ENCODE measurements around the gene SMTN.

SMTN gene

DNA sequence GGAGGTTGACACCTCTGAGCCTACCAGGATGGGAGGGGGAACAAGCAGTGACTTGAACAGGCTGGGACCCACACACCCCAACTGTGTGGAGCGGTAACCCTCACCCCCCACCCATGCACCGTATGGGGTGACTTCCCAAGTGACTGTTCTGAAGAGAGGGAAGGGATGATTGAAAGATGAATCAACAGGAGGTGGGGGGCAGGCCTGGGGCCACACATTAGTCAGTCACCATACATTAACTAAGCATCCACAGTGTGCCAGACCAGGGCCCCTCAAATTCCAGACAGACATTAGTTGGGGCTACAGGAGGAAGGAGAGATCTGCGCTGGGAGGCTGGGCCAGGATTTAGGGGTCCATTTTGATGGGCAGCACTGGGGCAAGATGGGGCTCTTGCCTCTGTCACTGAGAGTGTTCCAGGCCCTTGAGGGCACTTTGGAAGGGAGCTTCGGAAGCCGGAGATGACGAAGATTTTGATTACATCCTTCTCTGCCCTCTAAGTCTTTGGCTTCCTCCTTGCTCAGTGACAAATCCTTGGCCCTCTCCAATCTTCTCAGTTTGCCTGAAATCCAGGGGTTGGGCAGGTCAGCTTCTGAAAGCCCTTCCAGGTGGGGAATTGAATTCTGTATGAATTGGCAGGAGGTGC is 966 bp downstream of the SMTN start:
- Histone ChIP-seq H3K4me3 (replicated peaks; ENCODE audit: insufficient read depth, low read length) (no peak overlapping the region), H3K27me3 (ENCODE audit: insufficient read depth, poor library complexity, severe bottlenecking) (no peaks in the 10 kb centered on the region), H3K27ac (replicated peaks) (no peak overlapping the region)
- DNase-seq (ENCODE audit: low read depth in 1 of 2, low spot score in 1 of 2): no peak
- TF ChIP-seq, protein P1, sequence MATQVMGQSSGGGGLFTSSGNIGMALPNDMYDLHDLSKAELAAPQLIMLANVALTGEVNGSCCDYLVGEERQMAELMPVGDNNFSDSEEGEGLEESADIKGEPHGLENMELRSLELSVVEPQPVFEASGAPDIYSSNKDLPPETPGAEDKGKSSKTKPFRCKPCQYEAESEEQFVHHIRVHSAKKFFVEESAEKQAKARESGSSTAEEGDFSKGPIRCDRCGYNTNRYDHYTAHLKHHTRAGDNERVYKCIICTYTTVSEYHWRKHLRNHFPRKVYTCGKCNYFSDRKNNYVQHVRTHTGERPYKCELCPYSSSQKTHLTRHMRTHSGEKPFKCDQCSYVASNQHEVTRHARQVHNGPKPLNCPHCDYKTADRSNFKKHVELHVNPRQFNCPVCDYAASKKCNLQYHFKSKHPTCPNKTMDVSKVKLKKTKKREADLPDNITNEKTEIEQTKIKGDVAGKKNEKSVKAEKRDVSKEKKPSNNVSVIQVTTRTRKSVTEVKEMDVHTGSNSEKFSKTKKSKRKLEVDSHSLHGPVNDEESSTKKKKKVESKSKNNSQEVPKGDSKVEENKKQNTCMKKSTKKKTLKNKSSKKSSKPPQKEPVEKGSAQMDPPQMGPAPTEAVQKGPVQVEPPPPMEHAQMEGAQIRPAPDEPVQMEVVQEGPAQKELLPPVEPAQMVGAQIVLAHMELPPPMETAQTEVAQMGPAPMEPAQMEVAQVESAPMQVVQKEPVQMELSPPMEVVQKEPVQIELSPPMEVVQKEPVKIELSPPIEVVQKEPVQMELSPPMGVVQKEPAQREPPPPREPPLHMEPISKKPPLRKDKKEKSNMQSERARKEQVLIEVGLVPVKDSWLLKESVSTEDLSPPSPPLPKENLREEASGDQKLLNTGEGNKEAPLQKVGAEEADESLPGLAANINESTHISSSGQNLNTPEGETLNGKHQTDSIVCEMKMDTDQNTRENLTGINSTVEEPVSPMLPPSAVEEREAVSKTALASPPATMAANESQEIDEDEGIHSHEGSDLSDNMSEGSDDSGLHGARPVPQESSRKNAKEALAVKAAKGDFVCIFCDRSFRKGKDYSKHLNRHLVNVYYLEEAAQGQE (IDR thresholded peaks at IDR 0.05; ENCODE audit: insufficient replicate concordance, low read depth): no peak
- TF ChIP-seq POLR2AphosphoS5 (IDR thresholded peaks at IDR 0.05; ENCODE audit: low read depth) (no peak), GABPA (IDR thresholded peaks at IDR 0.05; ENCODE audit: low read depth) (no peak), SPI1 (IDR thresholded peaks at IDR 0.05; ENCODE audit: borderline replicate concordance, low read depth) (no peak)
- TF ChIP-seq, protein P2, sequence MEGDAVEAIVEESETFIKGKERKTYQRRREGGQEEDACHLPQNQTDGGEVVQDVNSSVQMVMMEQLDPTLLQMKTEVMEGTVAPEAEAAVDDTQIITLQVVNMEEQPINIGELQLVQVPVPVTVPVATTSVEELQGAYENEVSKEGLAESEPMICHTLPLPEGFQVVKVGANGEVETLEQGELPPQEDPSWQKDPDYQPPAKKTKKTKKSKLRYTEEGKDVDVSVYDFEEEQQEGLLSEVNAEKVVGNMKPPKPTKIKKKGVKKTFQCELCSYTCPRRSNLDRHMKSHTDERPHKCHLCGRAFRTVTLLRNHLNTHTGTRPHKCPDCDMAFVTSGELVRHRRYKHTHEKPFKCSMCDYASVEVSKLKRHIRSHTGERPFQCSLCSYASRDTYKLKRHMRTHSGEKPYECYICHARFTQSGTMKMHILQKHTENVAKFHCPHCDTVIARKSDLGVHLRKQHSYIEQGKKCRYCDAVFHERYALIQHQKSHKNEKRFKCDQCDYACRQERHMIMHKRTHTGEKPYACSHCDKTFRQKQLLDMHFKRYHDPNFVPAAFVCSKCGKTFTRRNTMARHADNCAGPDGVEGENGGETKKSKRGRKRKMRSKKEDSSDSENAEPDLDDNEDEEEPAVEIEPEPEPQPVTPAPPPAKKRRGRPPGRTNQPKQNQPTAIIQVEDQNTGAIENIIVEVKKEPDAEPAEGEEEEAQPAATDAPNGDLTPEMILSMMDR (IDR thresholded peaks at IDR 0.05; ENCODE audit: insufficient read depth, low read length): no peak

DNA sequence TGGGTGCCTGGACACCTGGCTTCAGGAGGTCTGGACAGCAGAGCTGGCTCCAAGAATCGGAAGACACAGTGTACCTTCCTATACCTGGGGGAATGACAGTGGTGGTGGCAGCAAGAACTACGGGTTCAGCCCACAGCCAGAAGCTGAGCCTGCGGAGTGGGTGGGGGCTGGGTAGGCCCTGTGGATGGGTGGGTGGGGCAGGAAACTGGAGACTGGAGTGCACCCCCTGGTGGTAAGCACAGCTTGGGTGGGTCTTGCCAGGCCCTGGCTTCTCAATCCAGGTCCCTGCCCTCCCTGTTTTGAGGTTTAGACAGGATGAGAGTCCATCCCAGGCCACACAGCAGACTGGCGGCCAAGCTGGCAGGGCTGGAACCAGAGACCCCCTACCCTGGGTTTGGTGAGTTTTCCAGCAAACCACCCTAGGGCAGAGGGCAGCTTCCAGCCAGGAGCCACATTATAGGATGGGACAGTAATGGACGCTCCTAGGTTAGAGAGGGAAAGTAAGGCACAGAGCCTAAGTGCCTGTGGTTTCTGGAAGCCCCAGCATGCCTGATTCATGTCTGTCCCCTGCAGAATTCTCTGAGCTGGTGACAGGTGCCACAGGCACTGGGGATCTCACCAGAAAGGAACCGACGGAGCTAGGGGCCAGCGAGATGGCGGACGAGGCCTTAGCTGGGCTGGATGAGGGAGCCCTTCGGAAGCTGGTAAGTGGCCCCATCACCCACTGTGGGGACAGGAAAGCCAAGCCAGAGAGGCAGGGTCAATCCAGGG is 1.7 kb downstream of the SMTN start:
- no peak for TF ChIP-seq POLR2AphosphoS5 (IDR thresholded peaks at IDR 0.05; ENCODE audit: low read depth)
- TF ChIP-seq, protein P2 (IDR thresholded peaks at IDR 0.05; ENCODE audit: insufficient read depth, low read length): peak; percentile 24
- Histone ChIP-seq H3K27me3 (ENCODE audit: insufficient read depth, poor library complexity, severe bottlenecking) (no peaks in the 10 kb centered on the region), H3K27ac (replicated peaks) (no peak overlapping the region), H3K4me3 (replicated peaks; ENCODE audit: insufficient read depth, low read length) (no peak overlapping the region)
- DNase-seq (ENCODE audit: low read depth in 1 of 2, low spot score in 1 of 2): peak; percentile 28 to 34

DNA sequence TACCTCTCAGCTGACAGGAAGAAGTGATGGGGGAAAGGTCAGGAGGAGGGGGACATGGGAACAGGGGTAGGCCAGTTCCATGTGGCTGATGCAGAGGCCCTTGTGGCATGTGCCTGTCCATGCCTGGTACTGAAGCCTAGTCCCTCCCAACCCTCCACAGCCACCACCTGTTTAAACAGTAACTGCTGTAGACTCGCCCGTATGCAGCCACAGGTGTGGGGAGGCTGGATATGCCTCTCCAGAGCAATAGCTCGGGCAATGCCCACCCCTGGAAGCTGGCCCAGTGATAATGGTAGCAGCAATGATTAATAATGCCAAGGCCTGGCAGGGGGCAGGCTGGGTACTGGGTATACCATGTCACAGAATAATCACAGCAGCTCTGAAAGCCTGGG is 2.3 kb downstream of the SMTN start:
- no peak overlapping the region for H3K27ac ChIP-seq (replicated peaks)
- H3K27me3 ChIP-seq (ENCODE audit: insufficient read depth, poor library complexity, severe bottlenecking): no peaks in the 10 kb centered on the region
- DNase-seq (ENCODE audit: low read depth in 1 of 2, low spot score in 1 of 2): no peak
- TF ChIP-seq, protein P1 (IDR thresholded peaks at IDR 0.05; ENCODE audit: insufficient replicate concordance, low read depth): no peak
- H3K4me3 ChIP-seq (replicated peaks; ENCODE audit: insufficient read depth, low read length): no peak overlapping the region

DNA sequence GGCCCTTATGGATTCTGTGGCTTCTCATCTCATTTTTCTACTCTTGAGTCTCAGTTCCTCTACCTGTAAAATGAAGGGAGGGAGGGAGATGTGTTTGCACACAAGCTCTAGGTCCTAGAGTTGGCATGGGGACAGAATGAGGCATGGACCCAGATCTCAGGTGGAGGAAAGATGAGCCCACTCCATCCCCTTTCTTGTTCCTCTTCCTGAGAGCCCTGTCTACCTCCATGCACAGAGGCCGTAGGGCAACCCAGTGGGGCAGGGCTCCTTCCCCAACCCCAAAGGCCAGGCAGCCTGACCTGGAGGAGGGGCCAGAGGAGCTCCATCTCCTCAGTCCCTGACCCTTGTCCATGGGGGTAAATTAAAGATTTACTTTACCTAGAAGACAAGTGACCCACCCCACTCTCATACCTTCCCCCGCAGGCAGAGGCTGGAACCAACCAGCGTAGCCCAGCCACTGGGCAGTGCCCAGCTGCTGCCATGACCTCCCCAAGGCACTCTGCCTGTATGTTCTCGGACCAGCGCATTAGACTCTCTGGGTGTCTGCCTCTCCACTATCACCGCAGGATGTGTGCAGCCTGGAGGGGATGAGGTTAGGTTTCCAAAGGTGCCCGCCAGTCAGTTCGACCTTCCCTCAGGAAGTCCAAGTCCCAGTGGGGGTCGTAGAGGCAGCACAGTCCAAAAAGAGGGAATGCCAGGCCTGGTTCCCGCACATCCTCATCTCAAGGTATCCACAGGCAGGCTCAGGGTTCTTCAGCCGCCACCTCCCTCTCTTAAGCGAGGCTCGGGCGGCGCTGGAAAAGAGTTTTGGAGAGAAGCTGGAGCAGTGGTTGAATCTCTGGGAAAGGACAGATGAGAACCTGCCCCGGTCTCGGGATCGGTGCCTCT is 3.0 kb downstream of the SMTN start:
- Histone ChIP-seq H3K27me3 (ENCODE audit: insufficient read depth, poor library complexity, severe bottlenecking) (no peaks in the 10 kb centered on the region), H3K4me3 (replicated peaks; ENCODE audit: insufficient read depth, low read length) (peak overlapping the region; percentile 63), H3K27ac (replicated peaks) (peak overlapping the region; percentile 77)
- TF ChIP-seq SPI1 (IDR thresholded peaks at IDR 0.05; ENCODE audit: borderline replicate concordance, low read depth) (no peak), GABPA (IDR thresholded peaks at IDR 0.05; ENCODE audit: low read depth) (no peak), POLR2AphosphoS5 (IDR thresholded peaks at IDR 0.05; ENCODE audit: low read depth) (no peak)
- TF ChIP-seq, protein P1 (IDR thresholded peaks at IDR 0.05; ENCODE audit: insufficient replicate concordance, low read depth): no peak
- TF ChIP-seq, protein P2 (IDR thresholded peaks at IDR 0.05; ENCODE audit: insufficient read depth, low read length): no peak
- DNase-seq (ENCODE audit: low read depth in 1 of 2, low spot score in 1 of 2): no peak

All from HL-60 (cell line).